ENCODE measurements around the gene TTC33.
"Not testable (repeated sequence)": the region's sequence is repeated elsewhere in the genome, so short reads cannot be mapped to it uniquely, and the experiment has no call there.

Gene TTC33

GRCh38 chr5:40678460-40679147 lies 77.2 kb downstream of the TTC33 start:
- no peak for DNase-seq

GRCh38 chr5:40678026-40678425 lies 77.7 kb downstream of the TTC33 start:
- no peak for DNase-seq

- no peak for DNase-seq
Measured at GRCh38 chr5:40677456-40677855, 78.3 kb downstream of the TTC33 start.

GRCh38 chr5:40676613-40677343 lies 79.0 kb downstream of the TTC33 start:
- DNase-seq, result no peak

GRCh38 chr5:40675396-40676133 lies 80.2 kb downstream of the TTC33 start:
- DNase-seq, result no peak

- DNase-seq, result no peak
Measured at GRCh38 chr5:40674661-40675235, 81.0 kb downstream of the TTC33 start.

GRCh38 chr5:40672425-40672824 lies 83.3 kb downstream of the TTC33 start:
- DNase-seq, result no peak

- DNase-seq, result no peak
Measured at GRCh38 chr5:40669606-40670390, 86.0 kb downstream of the TTC33 start.

GRCh38 chr5:40667161-40667663 lies 88.5 kb downstream of the TTC33 start:
- no peak for DNase-seq

- no peak for DNase-seq
Measured at GRCh38 chr5:40666657-40667056, 89.1 kb downstream of the TTC33 start.

- DNase-seq, result no peak
Measured at GRCh38 chr5:40665635-40666298, 90.0 kb downstream of the TTC33 start.

- no peak for DNase-seq
Measured at GRCh38 chr5:40660751-40661150, 95.0 kb downstream of the TTC33 start.

- DNase-seq, result no peak
Measured at GRCh38 chr5:40656766-40657165, 99.0 kb downstream of the TTC33 start.

GRCh38 chr5:40656091-40656490 lies 99.7 kb downstream of the TTC33 start:
- not testable (repeated sequence) for DNase-seq

- no peak for DNase-seq
Measured at GRCh38 chr5:40655138-40655537, 100.6 kb downstream of the TTC33 start.

GRCh38 chr5:40654377-40654991 lies 101.3 kb downstream of the TTC33 start:
- DNase-seq, result no peak

- DNase-seq, result no peak
Measured at GRCh38 chr5:40653221-40654022, 102.3 kb downstream of the TTC33 start.

- no peak for DNase-seq
Measured at GRCh38 chr5:40652441-40653220, 103.1 kb downstream of the TTC33 start.

- DNase-seq, result no peak
Measured at GRCh38 chr5:40651201-40651600, 104.6 kb downstream of the TTC33 start.

Data from DMS 273 treated with DMSO at 0.1 percent for 48 hours (cell line).